ENCODE data around the gene KLHL13. TPM values are rescaled to one million over a fixed set of nuclear protein-coding genes. Genes with fewer than 3 reads are reported as not detected.

KLHL13 gene
- total and polyA plus RNA-seq, 8 donors, result 1.6 to 4.1 (median 2.8) TPM

DNA sequence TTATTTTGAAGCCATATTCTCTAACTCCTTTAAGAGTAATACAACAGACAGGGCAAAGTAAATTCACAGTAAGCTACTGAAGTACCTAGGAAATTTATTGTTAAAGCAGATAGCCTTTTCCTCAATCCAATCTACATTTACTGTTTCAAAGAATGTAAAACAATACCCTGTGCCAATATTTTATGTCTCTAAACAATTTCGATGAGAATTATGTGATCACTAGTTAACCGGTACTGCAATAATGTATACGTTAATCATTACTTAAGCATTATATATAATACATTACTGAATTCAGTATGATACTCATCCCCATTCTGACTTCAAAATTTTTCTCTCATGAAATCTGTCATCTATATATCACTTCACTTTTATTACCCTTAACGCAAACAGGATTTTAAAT lies 28.5 kb downstream of the KLHL13 start:
- Histone ChIP-seq H3K27ac (no peak overlapping the region), H3K9me3 (peaks cover 0 to 4% of the 10 kb centered on the region in 2 donors), H3K36me3 (no peaks in the 10 kb centered on the region), H3K27me3 (no peaks in the 10 kb centered on the region), H3K4me3 (no peak overlapping the region), H3K4me1 (no peaks in the 10 kb centered on the region)
- ATAC-seq, result no peak
- TF ChIP-seq, protein P1, sequence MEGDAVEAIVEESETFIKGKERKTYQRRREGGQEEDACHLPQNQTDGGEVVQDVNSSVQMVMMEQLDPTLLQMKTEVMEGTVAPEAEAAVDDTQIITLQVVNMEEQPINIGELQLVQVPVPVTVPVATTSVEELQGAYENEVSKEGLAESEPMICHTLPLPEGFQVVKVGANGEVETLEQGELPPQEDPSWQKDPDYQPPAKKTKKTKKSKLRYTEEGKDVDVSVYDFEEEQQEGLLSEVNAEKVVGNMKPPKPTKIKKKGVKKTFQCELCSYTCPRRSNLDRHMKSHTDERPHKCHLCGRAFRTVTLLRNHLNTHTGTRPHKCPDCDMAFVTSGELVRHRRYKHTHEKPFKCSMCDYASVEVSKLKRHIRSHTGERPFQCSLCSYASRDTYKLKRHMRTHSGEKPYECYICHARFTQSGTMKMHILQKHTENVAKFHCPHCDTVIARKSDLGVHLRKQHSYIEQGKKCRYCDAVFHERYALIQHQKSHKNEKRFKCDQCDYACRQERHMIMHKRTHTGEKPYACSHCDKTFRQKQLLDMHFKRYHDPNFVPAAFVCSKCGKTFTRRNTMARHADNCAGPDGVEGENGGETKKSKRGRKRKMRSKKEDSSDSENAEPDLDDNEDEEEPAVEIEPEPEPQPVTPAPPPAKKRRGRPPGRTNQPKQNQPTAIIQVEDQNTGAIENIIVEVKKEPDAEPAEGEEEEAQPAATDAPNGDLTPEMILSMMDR (IDR thresholded peaks at IDR 0.05), result no peak
- DNase-seq, result no peak
- intact Hi-C loops (cut with DNase I), result no loop called here

DNA sequence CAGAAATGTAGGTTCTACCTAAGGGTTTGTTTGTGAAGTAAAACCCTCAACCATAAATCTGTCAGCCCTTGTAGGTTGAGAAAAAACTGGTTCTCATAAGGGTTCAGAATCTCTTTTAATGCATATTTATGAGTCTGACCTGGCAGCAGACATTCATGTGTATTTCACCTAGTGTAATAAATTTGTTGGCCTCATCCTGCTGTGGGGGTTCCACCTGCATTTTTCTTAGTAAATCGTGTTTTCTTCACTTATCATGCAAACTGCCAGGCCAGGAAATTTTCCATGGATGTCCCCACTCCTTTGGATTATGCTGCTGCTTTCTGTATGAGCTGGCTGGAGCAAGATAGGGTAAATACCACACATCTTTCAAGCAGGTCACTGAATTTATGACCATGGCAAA lies 42.4 kb downstream of the KLHL13 start:
- H3K4me3 ChIP-seq, result no peak overlapping the region
- intact Hi-C loops (cut with DNase I), result no loop called here
- H3K27ac ChIP-seq, result no peak overlapping the region
- no peaks in the 10 kb centered on the region for H3K9me3 ChIP-seq
- H3K36me3 ChIP-seq, result no peaks in the 10 kb centered on the region
- DNase-seq (no peak), ATAC-seq (no peak)
- no peaks in the 10 kb centered on the region for H3K4me1 ChIP-seq
- no peaks in the 10 kb centered on the region for H3K27me3 ChIP-seq
- TF ChIP-seq, protein P1 (IDR thresholded peaks at IDR 0.05), result no peak

DNA sequence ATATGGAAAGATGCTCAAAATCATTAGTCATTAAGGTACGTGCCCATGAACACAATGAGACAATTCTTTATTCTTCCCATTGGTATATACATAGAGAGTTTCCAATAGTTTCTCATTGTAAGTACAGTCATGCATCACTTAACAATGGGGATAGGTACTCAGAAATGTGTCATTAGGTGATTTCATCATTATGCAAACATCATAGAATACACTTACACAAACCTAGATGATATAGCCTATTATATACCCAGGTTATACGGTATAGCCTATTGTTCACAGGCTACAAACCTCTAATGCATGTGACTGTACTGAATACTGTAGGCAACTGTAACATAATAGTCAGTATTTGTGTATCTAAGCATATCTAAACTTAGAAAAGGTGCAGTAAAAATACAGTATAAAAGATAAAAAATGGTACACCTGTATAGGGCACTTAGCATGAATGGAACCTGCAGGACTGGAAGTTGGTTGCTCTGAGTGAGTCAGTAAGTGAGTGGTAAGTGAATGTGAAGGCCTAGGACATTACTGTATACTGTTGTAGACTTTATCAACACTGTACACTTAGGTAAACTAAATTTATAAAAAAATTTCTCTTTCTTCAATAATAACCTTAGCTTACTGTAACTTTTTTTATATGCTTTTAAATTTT lies 49.6 kb downstream of the KLHL13 start:
- ATAC-seq (no peak), DNase-seq (no peak)
- H3K27ac ChIP-seq, result no peak overlapping the region
- TF ChIP-seq, protein P1 (IDR thresholded peaks at IDR 0.05), result no peak
- H3K27me3 ChIP-seq, result no peaks in the 10 kb centered on the region
- no peaks in the 10 kb centered on the region for H3K4me1 ChIP-seq
- intact Hi-C loops (cut with DNase I), result no loop called here
- no peak overlapping the region for H3K4me3 ChIP-seq
- no peaks in the 10 kb centered on the region for H3K36me3 ChIP-seq
- no peaks in the 10 kb centered on the region for H3K9me3 ChIP-seq

DNA sequence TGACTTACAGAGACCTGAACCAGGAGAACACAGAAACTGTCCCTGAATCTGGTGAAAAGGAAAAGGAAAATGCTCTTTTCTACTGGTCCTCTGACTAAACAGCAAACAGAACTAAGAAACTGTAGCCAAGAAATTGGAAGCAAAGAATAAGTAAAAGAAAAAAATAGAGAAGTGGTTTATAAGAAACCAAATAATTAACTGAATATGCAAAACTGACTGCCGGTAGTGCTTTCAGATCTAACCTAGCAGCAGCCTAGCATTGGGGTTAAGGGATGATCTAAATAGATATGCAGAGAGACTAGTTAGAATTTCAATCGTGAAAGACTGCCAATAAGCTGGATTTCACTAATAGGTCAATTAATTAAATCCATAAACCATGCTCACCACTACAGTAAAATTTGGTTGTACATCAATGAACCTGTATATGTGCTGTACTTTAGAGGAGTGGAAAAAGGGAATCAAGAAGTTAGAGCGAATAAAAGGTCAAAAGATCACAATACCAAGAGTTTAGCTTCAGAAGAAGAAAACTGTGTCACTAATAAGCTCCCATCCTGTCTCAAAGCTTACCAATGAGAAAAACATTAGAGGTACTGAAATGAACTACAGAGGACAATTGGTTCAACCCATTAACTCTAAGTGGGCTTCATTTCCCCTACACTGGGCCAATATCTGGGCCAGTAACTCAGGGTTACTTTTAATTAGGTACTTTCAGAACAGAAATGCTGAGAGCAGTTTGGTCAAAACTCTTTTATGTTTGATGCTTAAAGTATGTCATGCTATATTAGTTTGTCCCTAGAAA lies 53.6 kb downstream of the KLHL13 start:
- no peak overlapping the region for H3K4me3 ChIP-seq
- no peak overlapping the region for H3K27ac ChIP-seq
- TF ChIP-seq, protein P1 (IDR thresholded peaks at IDR 0.05), result no peak
- H3K4me1 ChIP-seq, result no peaks in the 10 kb centered on the region
- H3K36me3 ChIP-seq, result no peaks in the 10 kb centered on the region
- no peak for ATAC-seq
- H3K9me3 ChIP-seq, result no peaks in the 10 kb centered on the region
- no peaks in the 10 kb centered on the region for H3K27me3 ChIP-seq
- DNase-seq, result no peak
- intact Hi-C loops (cut with DNase I), result no loop called here

DNA sequence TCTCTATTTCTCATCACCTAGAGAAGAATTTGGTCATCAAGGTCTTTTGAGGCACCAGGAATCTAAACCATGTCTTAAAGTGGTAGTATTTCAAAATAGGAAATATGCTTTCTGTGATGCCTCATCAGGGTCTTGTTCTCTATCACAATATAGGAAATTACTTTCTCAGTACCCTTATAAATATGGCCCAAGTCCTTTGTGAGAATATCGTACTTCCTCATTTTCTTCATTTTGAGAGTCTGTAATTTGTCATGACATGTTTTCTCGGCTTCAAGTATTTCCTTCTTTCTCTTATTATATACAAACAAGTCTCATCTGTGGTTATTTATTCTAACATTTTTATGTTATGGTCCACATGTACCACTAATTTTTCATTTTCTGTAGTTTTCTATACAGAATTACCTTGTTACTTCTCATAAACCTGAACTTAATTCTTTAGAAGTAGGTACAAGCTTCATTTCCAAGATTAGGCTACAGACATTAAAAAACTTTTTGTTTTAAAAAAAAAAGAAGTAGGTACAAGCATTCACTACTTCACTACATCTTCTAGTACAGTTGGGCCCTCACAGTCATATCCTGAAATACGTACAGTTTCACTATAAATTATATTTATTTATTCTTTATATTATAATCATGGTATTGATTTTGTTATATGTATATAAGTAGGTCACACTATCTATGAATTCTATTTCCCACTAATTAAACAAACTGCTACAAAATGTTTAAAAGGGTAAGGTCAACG lies 54.4 kb downstream of the KLHL13 start:
- no peak for DNase-seq
- TF ChIP-seq, protein P1 (IDR thresholded peaks at IDR 0.05), result no peak
- no peak for ATAC-seq
- H3K4me1 ChIP-seq, result no peaks in the 10 kb centered on the region
- H3K27ac ChIP-seq, result no peak overlapping the region
- no peaks in the 10 kb centered on the region for H3K9me3 ChIP-seq
- H3K36me3 ChIP-seq, result no peaks in the 10 kb centered on the region
- no peak overlapping the region for H3K4me3 ChIP-seq
- H3K27me3 ChIP-seq, result no peaks in the 10 kb centered on the region
- intact Hi-C loops (cut with DNase I), result no loop called here
